Esophagus squamous epithelium (tissue), 5 donors: ENCODE results near the gene OGFR. TPM values are rescaled to one million over a fixed set of nuclear protein-coding genes. Genes with fewer than 3 reads are reported as not detected.

Source experiments
- DNase-seq: peaks from one replicate; lab custom pipeline; 2025; lab: John Stamatoyannopoulos, UW
- H3K27ac ChIP-seq, 4 donors: fragments of 200-600 bp; sonication (generic); one replicate each; pipeline ENCODE4 v1.5.1; 2016 to 2019; ENCODE audit warnings: mild to moderate bottlenecking in 1 of 4
- H3K27me3 ChIP-seq, 4 donors: fragments of 200-600 bp; sonication (generic); 1 replicate in 3 of 4; 2 replicates in 1 of 4; pipeline versions ENCODE4 v1.5.1 to v1.6.0; 2017 to 2021; ENCODE audit warnings: antibody characterized with exemption in 1 of 4
- H3K36me3 ChIP-seq, 3 donors: fragments of 200-600 bp; sonication (generic); one replicate each; pipeline ENCODE4 v1.5.1; 2016 to 2019
- H3K4me1 ChIP-seq, 3 donors: fragments of 200-600 bp; sonication (generic); one replicate each; pipeline ENCODE4 v1.5.1; 2017 to 2019
- H3K4me3 ChIP-seq, 4 donors: fragments of 200-600 bp; sonication (generic); 1 replicate in 3 of 4; 2 replicates in 1 of 4; pipeline ENCODE4 v1.5.1; 2016 to 2019; ENCODE audit warnings: mild to moderate bottlenecking in 2 of 4, moderate library complexity in 1 of 4
- H3K9me3 ChIP-seq, 3 donors: fragments of 200-600 bp; sonication (generic); one replicate each; pipeline ENCODE4 v1.5.1; 2016 to 2019
- POLR2A ChIP-seq, 4 donors: fragments of 450-650 bp; IDR thresholded peaks; one replicate each; pipeline ENCODE4 v1.6.1; 2017; ENCODE audit warnings: antibody characterized with exemption in 4 of 4, mild to moderate bottlenecking in 4 of 4, moderate library complexity in 3 of 4
- WGBS, 2 donors: methylation state at CpG; one replicate each; pipeline ENCODE4 v1.1.5; 2018; 5-methylcytosine and 5-hydroxymethylcytosine counted together
- intact Hi-C: fragments of 100-400 bp; cut with DNase I; formaldehyde crosslinking; loops from one replicate; pipeline ENCODE4 v1.15.0; 2022
- total RNA-seq, 4 donors: library from RNA; depleted of rRNA; stranded (reverse); fragments of >200 nt; gene quantifications; one replicate each; pipeline ENCODE4 v1.1.0, GENCODE V29; 2016
- TF ChIP-seq, protein P1 (sequence below), 6 experiments: fragments of 450-650 bp in 4 of 6; fragments of 200-600 bp in 2 of 6; sonication (generic) in 2 of 6; IDR thresholded peaks; one replicate each; pipeline ENCODE4 v1.5.1; 2016 to 2019; ENCODE audit warnings: antibody characterized with exemption in 6 of 6, mild to moderate bottlenecking in 4 of 6, moderate library complexity in 4 of 6
- donor health status: DM: yes; HTN: yes; CAD: no.

OGFR gene
- total RNA-seq, 4 donors from 2014 or later, result 19.1 to 41.4 (median 27.3) TPM

DNA sequence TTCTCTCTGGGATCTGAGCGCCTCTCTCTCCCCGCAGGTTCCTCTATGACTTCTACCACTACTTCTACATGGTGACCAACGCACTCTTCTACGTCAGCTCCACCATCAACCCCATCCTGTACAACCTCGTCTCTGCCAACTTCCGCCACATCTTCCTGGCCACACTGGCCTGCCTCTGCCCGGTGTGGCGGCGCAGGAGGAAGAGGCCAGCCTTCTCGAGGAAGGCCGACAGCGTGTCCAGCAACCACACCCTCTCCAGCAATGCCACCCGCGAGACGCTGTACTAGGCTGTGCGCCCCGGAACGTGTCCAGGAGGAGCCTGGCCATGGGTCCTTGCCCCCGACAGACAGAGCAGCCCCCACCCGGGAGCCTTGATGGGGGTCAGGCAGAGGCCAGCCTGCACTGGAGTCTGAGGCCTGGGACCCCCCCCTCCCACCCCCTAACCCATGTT, 44.6 kb upstream of the OGFR start:
- WGBS, 2 donors, result 91 to 95% methylated on average over 4 to 7 of the region's 20 CpGs
- H3K27ac ChIP-seq, result no peak overlapping the region
- peaks cover 0 to 88% (median 0%) of the 10 kb centered on the region in 4 donors for H3K27me3 ChIP-seq
- H3K4me3 ChIP-seq, result no peak overlapping the region
- no peak for TF ChIP-seq POLR2A (IDR thresholded peaks at IDR 0.05)
- TF ChIP-seq, protein P1, sequence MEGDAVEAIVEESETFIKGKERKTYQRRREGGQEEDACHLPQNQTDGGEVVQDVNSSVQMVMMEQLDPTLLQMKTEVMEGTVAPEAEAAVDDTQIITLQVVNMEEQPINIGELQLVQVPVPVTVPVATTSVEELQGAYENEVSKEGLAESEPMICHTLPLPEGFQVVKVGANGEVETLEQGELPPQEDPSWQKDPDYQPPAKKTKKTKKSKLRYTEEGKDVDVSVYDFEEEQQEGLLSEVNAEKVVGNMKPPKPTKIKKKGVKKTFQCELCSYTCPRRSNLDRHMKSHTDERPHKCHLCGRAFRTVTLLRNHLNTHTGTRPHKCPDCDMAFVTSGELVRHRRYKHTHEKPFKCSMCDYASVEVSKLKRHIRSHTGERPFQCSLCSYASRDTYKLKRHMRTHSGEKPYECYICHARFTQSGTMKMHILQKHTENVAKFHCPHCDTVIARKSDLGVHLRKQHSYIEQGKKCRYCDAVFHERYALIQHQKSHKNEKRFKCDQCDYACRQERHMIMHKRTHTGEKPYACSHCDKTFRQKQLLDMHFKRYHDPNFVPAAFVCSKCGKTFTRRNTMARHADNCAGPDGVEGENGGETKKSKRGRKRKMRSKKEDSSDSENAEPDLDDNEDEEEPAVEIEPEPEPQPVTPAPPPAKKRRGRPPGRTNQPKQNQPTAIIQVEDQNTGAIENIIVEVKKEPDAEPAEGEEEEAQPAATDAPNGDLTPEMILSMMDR (IDR thresholded peaks at IDR 0.05), result no peak
- no peaks in the 10 kb centered on the region for H3K36me3 ChIP-seq
- intact Hi-C loops, result no loop called here
- H3K4me1 ChIP-seq, result peaks cover 0 to 21% (median 3%) of the 10 kb centered on the region in 3 donors
- no peaks in the 10 kb centered on the region for H3K9me3 ChIP-seq
- DNase-seq, result no peak

DNA sequence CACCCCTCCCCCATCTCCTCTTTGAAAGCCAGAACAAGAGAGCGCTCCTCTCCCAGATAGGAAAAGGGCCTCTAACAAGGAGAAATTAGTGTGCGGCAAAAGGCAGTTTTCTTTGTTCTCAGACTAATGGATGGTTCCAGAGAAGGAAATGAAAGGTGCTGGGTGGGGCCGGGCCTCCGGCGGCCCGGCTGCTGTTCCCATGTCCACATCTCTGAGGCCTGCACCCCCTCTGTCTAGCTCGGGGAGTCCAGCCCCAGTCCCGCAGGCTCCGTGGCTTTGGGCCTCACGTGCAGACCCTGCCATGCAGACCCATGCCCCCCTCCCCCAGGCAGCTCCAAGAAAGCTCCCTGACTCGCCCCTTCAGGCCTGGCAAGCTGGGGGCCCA, 44.2 kb upstream of the OGFR start:
- Histone ChIP-seq H3K36me3 (no peaks in the 10 kb centered on the region), H3K4me1 (peaks cover 0 to 21% (median 3%) of the 10 kb centered on the region in 3 donors), H3K4me3 (no peak overlapping the region), H3K27ac (no peak overlapping the region), H3K9me3 (no peaks in the 10 kb centered on the region), H3K27me3 (peaks cover 0 to 92% (median 0%) of the 10 kb centered on the region in 4 donors)
- intact Hi-C loops, result no loop called here
- no peak for TF ChIP-seq POLR2A (IDR thresholded peaks at IDR 0.05)
- TF ChIP-seq, protein P1 (IDR thresholded peaks at IDR 0.05), result no peak
- no peak for DNase-seq
- 66 to 85% methylated on average over 7 of the region's 11 CpGs for WGBS, 2 donors

DNA sequence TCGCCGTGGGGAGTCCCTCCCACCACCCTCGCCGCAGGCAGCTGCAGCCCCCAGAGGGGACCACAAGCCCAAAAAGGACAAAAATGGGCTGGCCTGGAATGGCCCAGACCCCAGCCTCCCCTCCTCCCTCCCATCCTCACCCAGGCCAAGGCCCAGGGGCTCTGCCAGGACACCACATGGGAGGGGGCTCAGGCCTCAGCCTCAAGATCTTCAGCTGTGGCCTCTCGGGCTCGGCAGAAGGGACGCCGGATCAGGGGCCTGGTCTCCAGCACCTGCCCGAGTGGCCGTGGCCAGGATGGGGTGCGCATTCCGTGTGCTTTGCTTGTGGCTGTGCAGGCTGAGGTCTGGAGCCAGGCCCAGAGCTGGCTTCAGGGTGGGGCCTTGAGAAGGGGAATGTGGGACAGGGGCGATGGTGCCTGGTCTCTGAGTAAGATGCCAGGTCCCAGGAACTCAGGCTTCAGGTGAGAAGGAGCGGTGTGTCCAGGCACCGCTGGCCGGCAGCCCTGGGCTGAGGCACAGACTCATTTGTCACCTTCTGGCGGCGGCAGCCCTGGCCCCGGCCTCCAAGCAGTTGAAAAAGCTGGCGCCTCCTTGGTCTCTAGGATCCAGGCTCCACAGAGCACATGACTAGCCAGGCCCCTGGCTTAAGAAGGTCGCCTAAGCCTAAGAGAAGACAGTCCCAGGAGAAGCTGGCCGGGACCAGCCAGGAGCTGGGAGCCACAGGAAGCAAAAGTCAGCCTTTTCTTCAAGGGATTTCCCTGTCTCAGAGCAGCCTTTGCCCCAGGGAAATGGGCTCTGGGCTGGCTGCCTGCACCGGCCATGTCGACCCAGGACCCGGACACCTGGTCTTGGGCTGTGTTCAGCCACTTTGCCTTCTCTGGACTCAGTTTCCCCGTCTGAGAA, 43.5 kb upstream of the OGFR start:
- H3K4me1 ChIP-seq, result peaks cover 0 to 19% (median 3%) of the 10 kb centered on the region in 3 donors
- H3K9me3 ChIP-seq, result no peaks in the 10 kb centered on the region
- 57 to 71% methylated on average over 3 to 7 of the region's 26 CpGs for WGBS, 2 donors
- TF ChIP-seq, protein P1 (IDR thresholded peaks at IDR 0.05), result no peak
- TF ChIP-seq POLR2A (IDR thresholded peaks at IDR 0.05), result no peak
- H3K27me3 ChIP-seq, result peaks cover 0 to 94% (median 0%) of the 10 kb centered on the region in 4 donors
- no peaks in the 10 kb centered on the region for H3K36me3 ChIP-seq
- intact Hi-C loops, result no loop called here
- H3K27ac ChIP-seq, result no peak overlapping the region
- H3K4me3 ChIP-seq, result no peak overlapping the region
- DNase-seq, result no peak

DNA sequence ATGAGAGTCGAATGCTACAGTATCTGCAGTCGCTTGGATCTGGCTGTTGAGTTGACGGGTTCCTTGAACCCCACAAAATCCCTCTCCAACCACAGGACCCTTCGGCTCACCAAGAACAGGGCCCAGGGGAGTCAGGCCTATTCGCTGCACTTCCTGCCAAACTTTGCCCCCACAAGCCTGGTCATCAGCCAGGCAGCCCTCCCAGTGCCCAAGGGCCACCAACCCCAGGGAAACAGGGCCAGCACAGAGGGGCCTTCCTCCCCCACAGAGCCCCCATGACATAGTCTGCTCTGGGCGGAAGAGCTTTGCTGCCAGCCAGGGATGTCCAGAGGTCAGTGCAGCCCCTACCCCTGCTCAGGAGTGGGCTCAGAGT, 42.9 kb upstream of the OGFR start:
- intact Hi-C loops, result no loop called here
- DNase-seq, result no peak
- 82 to 94% methylated on average over 3 to 4 of the region's 6 CpGs for WGBS, 2 donors
- Histone ChIP-seq H3K9me3 (no peaks in the 10 kb centered on the region), H3K27ac (no peak overlapping the region), H3K36me3 (no peaks in the 10 kb centered on the region), H3K27me3 (peaks cover 0 to 94% (median 0%) of the 10 kb centered on the region in 4 donors), H3K4me1 (peaks cover 0 to 12% (median 3%) of the 10 kb centered on the region in 3 donors), H3K4me3 (no peak overlapping the region)
- TF ChIP-seq POLR2A (IDR thresholded peaks at IDR 0.05), result no peak
- TF ChIP-seq, protein P1 (IDR thresholded peaks at IDR 0.05), result no peak

DNA sequence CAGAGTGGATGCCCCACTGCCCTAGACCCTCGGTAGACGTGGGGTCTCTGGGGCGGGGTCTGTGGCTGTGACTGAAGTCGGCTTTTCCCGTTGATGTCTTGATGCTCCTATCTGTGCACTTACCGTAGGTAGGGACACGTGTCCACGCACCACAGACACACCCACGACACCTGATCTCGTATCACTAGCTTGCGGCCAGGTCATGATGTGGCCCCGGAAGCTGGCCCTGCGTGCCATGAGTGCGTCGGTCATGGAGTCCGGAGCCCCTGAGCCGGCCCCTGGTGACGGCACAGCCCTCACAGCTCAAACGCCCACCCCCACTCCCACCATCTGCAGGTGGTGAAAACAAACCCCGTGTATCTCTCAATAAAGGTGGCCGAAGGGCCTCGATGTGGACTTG, 42.3 kb upstream of the OGFR start:
- no peaks in the 10 kb centered on the region for H3K36me3 ChIP-seq
- no peak for DNase-seq

More for the DNA sequence above, 42.3 kb upstream of the OGFR start:
- no peaks in the 10 kb centered on the region for H3K9me3 ChIP-seq
- intact Hi-C loops, result no loop called here
- no peak overlapping the region for H3K4me3 ChIP-seq
- peaks cover 0 to 95% (median 0%) of the 10 kb centered on the region in 4 donors for H3K27me3 ChIP-seq
- 63 to 78% methylated on average over 9 to 14 of the region's 22 CpGs for WGBS, 2 donors
- TF ChIP-seq, protein P1 (IDR thresholded peaks at IDR 0.05), result no peak
- TF ChIP-seq POLR2A (IDR thresholded peaks at IDR 0.05), result no peak
- peaks cover 0 to 12% (median 3%) of the 10 kb centered on the region in 3 donors for H3K4me1 ChIP-seq
- H3K27ac ChIP-seq, result no peak overlapping the region
